Right renal pelvis (tissue), 4 donors: ENCODE results near the gene PM20D2. TPM values are rescaled to one million over a fixed set of nuclear protein-coding genes. Genes with fewer than 3 reads are reported as not detected.

Experiments used
- DNase-seq, 4 donors: peaks; one replicate each; pipeline ENCODE4 v3.0.0-alpha.2; 2013; ENCODE audit warnings: low read depth in 4 of 4, low spot score in 3 of 4, missing footprints in 1 of 4
- polyA plus RNA-seq, 4 donors: library from polyadenylated mRNA; unstranded; fragments of 120-200 nt; gene quantifications; one replicate each; pipeline ENCODE4 v1.2.1, GENCODE V29; 2013; ENCODE audit not compliant: insufficient read length in 4 of 4

Gene PM20D2
- polyA plus RNA-seq, 4 donors, result 36.6 to 43.3 (median 39.3) TPM

GRCh38 chr6:89144354-89144906, 1.4 kb upstream of the PM20D2 start:
- no peak for DNase-seq

- DNase-seq, result peak in 1 of 4 donors; percentile 31
These were observed 532 bp upstream of the PM20D2 start for GRCh38 chr6:89145091-89145955.

- DNase-seq, result peak in 1 of 4 donors; percentile 50
These were observed 1.2 kb downstream of the PM20D2 start for GRCh38 chr6:89146718-89147700.

GRCh38 chr6:89148016-89148750, 2.3 kb downstream of the PM20D2 start:
- no peak for DNase-seq

GRCh38 chr6:89154131-89154530, 8.3 kb downstream of the PM20D2 start:
- no peak for DNase-seq

GRCh38 chr6:89160331-89161092, 14.7 kb downstream of the PM20D2 start:
- no peak for DNase-seq

GRCh38 chr6:89161326-89162046, 15.6 kb downstream of the PM20D2 start:
- no peak for DNase-seq

- DNase-seq, result no peak
These were observed 16.2 kb downstream of the PM20D2 start for GRCh38 chr6:89162047-89162371.

- DNase-seq, result no peak
These were observed 26.3 kb downstream of the PM20D2 start for GRCh38 chr6:89172131-89172530.

GRCh38 chr6:89173634-89174033, 27.8 kb downstream of the PM20D2 start:
- no peak for DNase-seq

- no peak for DNase-seq
These were observed 34.3 kb downstream of the PM20D2 start for GRCh38 chr6:89180112-89180511.

GRCh38 chr6:89180971-89181370, 35.1 kb downstream of the PM20D2 start:
- DNase-seq, result no peak

GRCh38 chr6:89183294-89183693, 37.4 kb downstream of the PM20D2 start:
- DNase-seq, result no peak

GRCh38 chr6:89184344-89184743, 38.5 kb downstream of the PM20D2 start:
- DNase-seq, result no peak

- no peak for DNase-seq
These were observed 40.9 kb downstream of the PM20D2 start for GRCh38 chr6:89186762-89187161.

GRCh38 chr6:89187504-89187903, 41.6 kb downstream of the PM20D2 start:
- no peak for DNase-seq

GRCh38 chr6:89190741-89191140, 44.9 kb downstream of the PM20D2 start:
- DNase-seq, result no peak

GRCh38 chr6:89194559-89194958, 48.7 kb downstream of the PM20D2 start:
- no peak for DNase-seq

GRCh38 chr6:89197141-89197540, 51.3 kb downstream of the PM20D2 start:
- DNase-seq, result no peak
